SKM-1 treated with dmso at 0.1 percent for 144 hours (cell line): Measurements from ENCODE around the gene ZMAT3.

Experiments
- DNase-seq: peaks from one replicate; lab custom pipeline; 2025; ENCODE audit not compliant: unreplicated experiment; lab: John Stamatoyannopoulos, UW

The ZMAT3 gene

GRCh38 chr3:179027326-179027900, 44.2 kb downstream of the ZMAT3 start:
- no peak for DNase-seq

GRCh38 chr3:179026636-179027035, 45.0 kb downstream of the ZMAT3 start:
- no peak for DNase-seq

- no peak for DNase-seq
Observed at GRCh38 chr3:179021119-179021903, 50.3 kb downstream of the ZMAT3 start.

GRCh38 chr3:179020112-179020511, 51.5 kb downstream of the ZMAT3 start:
- no peak for DNase-seq

- DNase-seq, result no peak
Observed at GRCh38 chr3:179018808-179019207, 52.8 kb downstream of the ZMAT3 start.

GRCh38 chr3:179016979-179017670, 54.5 kb downstream of the ZMAT3 start:
- DNase-seq, result no peak

- peak; percentile 67 for DNase-seq
Observed at GRCh38 chr3:179015551-179016020, 56.0 kb downstream of the ZMAT3 start.

- DNase-seq, result no peak
Observed at GRCh38 chr3:179005706-179006105, 65.9 kb downstream of the ZMAT3 start.

- DNase-seq, result no peak
Observed at GRCh38 chr3:179005213-179005612, 66.4 kb downstream of the ZMAT3 start.

GRCh38 chr3:179000659-179001058, 71.0 kb downstream of the ZMAT3 start:
- no peak for DNase-seq

GRCh38 chr3:179000144-179000543, 71.5 kb downstream of the ZMAT3 start:
- no peak for DNase-seq

GRCh38 chr3:178996399-178996798, 75.2 kb downstream of the ZMAT3 start:
- DNase-seq, result no peak

GRCh38 chr3:178990293-178990692, 81.3 kb downstream of the ZMAT3 start:
- DNase-seq, result no peak

GRCh38 chr3:178989821-178990220, 81.8 kb downstream of the ZMAT3 start:
- DNase-seq, result no peak

GRCh38 chr3:178987745-178988144, 83.9 kb downstream of the ZMAT3 start:
- DNase-seq, result no peak

- no peak for DNase-seq
Observed at GRCh38 chr3:178986456-178986855, 85.2 kb downstream of the ZMAT3 start.

GRCh38 chr3:178982137-178982536, 89.5 kb downstream of the ZMAT3 start:
- peak; percentile 33 for DNase-seq

GRCh38 chr3:178975320-178975719, 96.3 kb downstream of the ZMAT3 start:
- DNase-seq, result no peak

- no peak for DNase-seq
Observed at GRCh38 chr3:178971614-178972013, 100.0 kb downstream of the ZMAT3 start.

- DNase-seq, result no peak
Observed at GRCh38 chr3:178969004-178969700, 102.5 kb downstream of the ZMAT3 start.
